Astrocyte (in vitro differentiated cells and primary cell): ENCODE measurements around the gene LGI2. TPM values are rescaled to one million over a fixed set of nuclear protein-coding genes. Genes with fewer than 3 reads are reported as not detected.

Experiments used
- DNase-seq: peaks from one replicate; pipeline ENCODE4 v3.0.0-alpha.2; 2010; ENCODE audit warnings: low read depth
- FAIRE-seq: peaks from 2 replicates; lab custom pipeline; 2011; peaks lifted over from hg19 to GRCh38; lab: Jason Lieb, UNC
- H2AFZ ChIP-seq: 2 replicates; pipeline ENCODE4 v1.6.0; 2012; ENCODE audit warnings: low read depth, low read length, inconsistent platforms
- H3K27ac ChIP-seq: 2 replicates; pipeline ENCODE4 v1.5.1; 2011; ENCODE audit warnings: low read depth, low read length, inconsistent platforms
- H3K27me3 ChIP-seq: 2 replicates; pipeline ENCODE4 v1.6.0; 2011; ENCODE audit warnings: low read length, inconsistent platforms; ENCODE audit not compliant: insufficient read depth
- H3K36me3 ChIP-seq: 2 replicates; pipeline ENCODE4 v1.5.1; 2011; ENCODE audit warnings: low read length, inconsistent platforms; ENCODE audit not compliant: insufficient read depth
- H3K4me1 ChIP-seq: 2 replicates; pipeline ENCODE4 v1.5.1; 2011; ENCODE audit warnings: low read length, inconsistent platforms; ENCODE audit not compliant: insufficient read depth
- H3K4me2 ChIP-seq: 2 replicates; pipeline ENCODE4 v1.6.0; 2012; ENCODE audit warnings: low read length, inconsistent platforms
- H3K4me3 ChIP-seq: 2 replicates; pipeline ENCODE4 v1.5.1; 2011; ENCODE audit warnings: low read depth, mild to moderate bottlenecking, low read length, inconsistent platforms; ENCODE audit not compliant: insufficient read depth
- H3K79me2 ChIP-seq: 2 replicates; pipeline ENCODE4 v1.6.0; 2012; ENCODE audit warnings: mild to moderate bottlenecking, low read length, inconsistent platforms; ENCODE audit not compliant: insufficient read depth
- H3K9ac ChIP-seq: 2 replicates; pipeline ENCODE4 v1.6.0; 2012; ENCODE audit warnings: mild to moderate bottlenecking, low read length, inconsistent platforms
- H3K9me3 ChIP-seq: 2 replicates; pipeline ENCODE4 v1.5.1; 2012; ENCODE audit warnings: low read depth, mild to moderate bottlenecking, low read length, inconsistent platforms; ENCODE audit not compliant: insufficient read depth
- H4K20me1 ChIP-seq: 2 replicates; pipeline ENCODE4 v1.6.0; 2012; ENCODE audit warnings: low read length, inconsistent platforms; ENCODE audit not compliant: insufficient read depth
- H3K27ac Mint-ChIP-seq: one replicate; pipeline ENCODE4 v1.8.0; 2021; ENCODE audit warnings: mild to moderate bottlenecking, mixed read lengths; ENCODE audit not compliant: unreplicated experiment
- H3K27me3 Mint-ChIP-seq: one replicate; pipeline ENCODE4 v1.8.0; 2021; ENCODE audit warnings: low read depth, mixed read lengths; ENCODE audit not compliant: unreplicated experiment
- H3K36me3 Mint-ChIP-seq: one replicate; pipeline ENCODE4 v1.8.0; 2021; ENCODE audit warnings: low read depth, mixed read lengths; ENCODE audit not compliant: unreplicated experiment
- H3K4me1 Mint-ChIP-seq: one replicate; pipeline ENCODE4 v1.8.0; 2021; ENCODE audit warnings: low read depth, mixed read lengths; ENCODE audit not compliant: unreplicated experiment
- H3K4me3 Mint-ChIP-seq: one replicate; pipeline ENCODE4 v1.8.0; 2021; ENCODE audit warnings: mild to moderate bottlenecking, moderate library complexity, mixed read lengths; ENCODE audit not compliant: unreplicated experiment
- H3K9me3 Mint-ChIP-seq: one replicate; pipeline ENCODE4 v1.8.0; 2021; ENCODE audit warnings: mild to moderate bottlenecking, mixed read lengths; ENCODE audit not compliant: unreplicated experiment
- CTCF ChIP-seq: IDR thresholded peaks from 2 replicates; pipeline ENCODE4 v1.5.1; 2011; ENCODE audit warnings: low read depth, mild to moderate bottlenecking, inconsistent platforms, low read length, moderate library complexity; ENCODE audit not compliant: insufficient read depth
- EZH2 ChIP-seq: IDR thresholded peaks from 2 replicates; pipeline ENCODE4 v1.6.1; 2012; ENCODE audit warnings: mild to moderate bottlenecking, low read length, inconsistent platforms; ENCODE audit not compliant: insufficient read depth
- total RNA-seq: library from RNA; stranded (reverse); gene quantifications from 2 replicates; pipeline ENCODE4 v1.2.1, GENCODE V29; 2021

The LGI2 gene
- total RNA-seq, 1 donor from 2014 or later: 0.27 TPM

- Histone ChIP-seq H3K4me3 (no peak overlapping the region), H3K4me2 (no peak overlapping the region), H3K27me3 (peaks cover 11% of the 10 kb centered on the region), H3K9ac (no peak overlapping the region), H3K27ac (no peak overlapping the region), H4K20me1 (no peaks in the 10 kb centered on the region), H3K36me3 (no peaks in the 10 kb centered on the region), H3K4me1 (no peaks in the 10 kb centered on the region), H3K9me3 (peaks cover 3% of the 10 kb centered on the region), H3K79me2 (no peaks in the 10 kb centered on the region), H2AFZ (no peak overlapping the region)
- DNase-seq: no peak
- FAIRE-seq: no peak
- Mint-ChIP-seq H3K27ac (no peak overlapping the region), H3K36me3 (peaks cover 2% of the 10 kb centered on the region), H3K4me1 (no peaks in the 10 kb centered on the region), H3K27me3 (peaks cover 7% of the 10 kb centered on the region), H3K4me3 (no peak overlapping the region), H3K9me3 (peaks cover 5% of the 10 kb centered on the region)
- TF ChIP-seq EZH2: no peak
- TF ChIP-seq CTCF: no peak
These were observed 39.8 kb upstream of the LGI2 start for GRCh38 chr4:25070545-25070944.

- Histone ChIP-seq H3K4me2 (no peak overlapping the region), H3K4me3 (no peak overlapping the region), H3K9ac (no peak overlapping the region), H2AFZ (no peak overlapping the region), H3K79me2 (no peaks in the 10 kb centered on the region), H3K4me1 (no peaks in the 10 kb centered on the region), H3K36me3 (no peaks in the 10 kb centered on the region), H4K20me1 (no peaks in the 10 kb centered on the region), H3K9me3 (peaks cover 3% of the 10 kb centered on the region), H3K27me3 (peaks cover 11% of the 10 kb centered on the region), H3K27ac (no peak overlapping the region)
- H3K4me1 Mint-ChIP-seq: no peaks in the 10 kb centered on the region
- H3K4me3 Mint-ChIP-seq: no peak overlapping the region
- no peak overlapping the region for H3K27ac Mint-ChIP-seq
- TF ChIP-seq EZH2 (no peak), CTCF (no peak)
- peaks cover 2% of the 10 kb centered on the region for H3K36me3 Mint-ChIP-seq
- H3K9me3 Mint-ChIP-seq: peaks cover 5% of the 10 kb centered on the region
- peaks cover 5% of the 10 kb centered on the region for H3K27me3 Mint-ChIP-seq
- FAIRE-seq (no peak), DNase-seq (no peak)
These were observed 38.3 kb upstream of the LGI2 start for GRCh38 chr4:25069014-25069413.

- Mint-ChIP-seq H3K27ac (no peak overlapping the region), H3K9me3 (peaks cover 2% of the 10 kb centered on the region), H3K4me1 (no peaks in the 10 kb centered on the region), H3K36me3 (peaks cover 2% of the 10 kb centered on the region), H3K4me3 (no peak overlapping the region), H3K27me3 (peaks cover 5% of the 10 kb centered on the region)
- Histone ChIP-seq H3K4me1 (no peaks in the 10 kb centered on the region), H3K79me2 (no peaks in the 10 kb centered on the region), H3K27me3 (peaks cover 10% of the 10 kb centered on the region), H2AFZ (no peak overlapping the region), H3K27ac (no peak overlapping the region), H3K4me2 (no peak overlapping the region), H3K9me3 (peaks cover 3% of the 10 kb centered on the region), H3K4me3 (no peak overlapping the region), H3K36me3 (no peaks in the 10 kb centered on the region), H3K9ac (no peak overlapping the region), H4K20me1 (no peaks in the 10 kb centered on the region)
- FAIRE-seq: no peak
- TF ChIP-seq EZH2 (no peak), CTCF (no peak)
- DNase-seq: no peak
These were observed 37.6 kb upstream of the LGI2 start for GRCh38 chr4:25068386-25068785.
